Measurements from ENCODE around the gene TBX18.
A peak's percentile ranks its signal among the peaks of the same experiment; 100 is the strongest.

TBX18 gene

GRCh38 chr6:84791233-84791632, 26.8 kb upstream of the TBX18 start:
- no peak for TF ChIP-seq CTCF (IDR thresholded peaks at IDR 0.05; ENCODE audit: poor library complexity, severe bottlenecking)
- ATAC-seq (ENCODE audit: low read depth), result peak; percentile 51; the same call in 2 of the 3 replicates

GRCh38 chr6:84789170-84789569, 24.8 kb upstream of the TBX18 start:
- no peaks in the 10 kb centered on the region for H3K27me3 ChIP-seq (ENCODE audit: insufficient read depth, poor library complexity, severe bottlenecking)
- no peak overlapping the region for H3K27ac ChIP-seq (ENCODE audit: poor library complexity, severe bottlenecking)
- no peak for DNase-seq (ENCODE audit: low spot score)
- no peaks in the 10 kb centered on the region for H3K9me3 ChIP-seq (ENCODE audit: severe bottlenecking)
- no peak for ATAC-seq (ENCODE audit: low read depth)
- no peaks in the 10 kb centered on the region for H3K36me3 ChIP-seq (ENCODE audit: low read depth)
- peaks cover 11% of the 10 kb centered on the region for H3K4me1 ChIP-seq (ENCODE audit: insufficient read depth, poor library complexity, severe bottlenecking)
- no peak for TF ChIP-seq CTCF (IDR thresholded peaks at IDR 0.05; ENCODE audit: poor library complexity, severe bottlenecking)
- H3K4me3 ChIP-seq (ENCODE audit: severe bottlenecking), result no peak overlapping the region

More at GRCh38 chr6:84791233-84791632, 26.8 kb upstream of the TBX18 start:
- peak overlapping the region; percentile 1 for H3K27ac ChIP-seq (ENCODE audit: poor library complexity, severe bottlenecking)
- DNase-seq (ENCODE audit: low spot score), result no peak
- no peak overlapping the region for H3K4me3 ChIP-seq (ENCODE audit: severe bottlenecking)
- no peaks in the 10 kb centered on the region for H3K27me3 ChIP-seq (ENCODE audit: insufficient read depth, poor library complexity, severe bottlenecking)
- H3K9me3 ChIP-seq (ENCODE audit: severe bottlenecking), result no peaks in the 10 kb centered on the region
- peaks cover 11% of the 10 kb centered on the region for H3K4me1 ChIP-seq (ENCODE audit: insufficient read depth, poor library complexity, severe bottlenecking)
- no peaks in the 10 kb centered on the region for H3K36me3 ChIP-seq (ENCODE audit: low read depth)

- ATAC-seq (ENCODE audit: low read depth), result no peak
- Histone ChIP-seq H3K4me1 (ENCODE audit: insufficient read depth, poor library complexity, severe bottlenecking) (peaks cover 11% of the 10 kb centered on the region), H3K4me3 (ENCODE audit: severe bottlenecking) (no peak overlapping the region), H3K9me3 (ENCODE audit: severe bottlenecking) (no peaks in the 10 kb centered on the region), H3K36me3 (ENCODE audit: low read depth) (no peaks in the 10 kb centered on the region), H3K27me3 (ENCODE audit: insufficient read depth, poor library complexity, severe bottlenecking) (no peaks in the 10 kb centered on the region), H3K27ac (ENCODE audit: poor library complexity, severe bottlenecking) (no peak overlapping the region)
- DNase-seq (ENCODE audit: low spot score), result no peak
- no peak for TF ChIP-seq CTCF (IDR thresholded peaks at IDR 0.05; ENCODE audit: poor library complexity, severe bottlenecking)
These were observed 24.3 kb upstream of the TBX18 start for GRCh38 chr6:84788689-84789088.

GRCh38 chr6:84785671-84786070, 21.3 kb upstream of the TBX18 start:
- Histone ChIP-seq H3K36me3 (ENCODE audit: low read depth) (no peaks in the 10 kb centered on the region), H3K27me3 (ENCODE audit: insufficient read depth, poor library complexity, severe bottlenecking) (no peaks in the 10 kb centered on the region), H3K9me3 (ENCODE audit: severe bottlenecking) (no peaks in the 10 kb centered on the region), H3K27ac (ENCODE audit: poor library complexity, severe bottlenecking) (no peak overlapping the region), H3K4me1 (ENCODE audit: insufficient read depth, poor library complexity, severe bottlenecking) (no peaks in the 10 kb centered on the region), H3K4me3 (ENCODE audit: severe bottlenecking) (no peak overlapping the region)
- no peak for TF ChIP-seq CTCF (IDR thresholded peaks at IDR 0.05; ENCODE audit: poor library complexity, severe bottlenecking)
- 0 out of 3 replicates have a peak, but pooled peaks have one; percentile 38 for ATAC-seq (ENCODE audit: low read depth)
- no peak for DNase-seq (ENCODE audit: low spot score)

GRCh38 chr6:84779917-84780316, 15.5 kb upstream of the TBX18 start:
- no peaks in the 10 kb centered on the region for H3K4me1 ChIP-seq (ENCODE audit: insufficient read depth, poor library complexity, severe bottlenecking)
- ATAC-seq (ENCODE audit: low read depth) (no peak), DNase-seq (ENCODE audit: low spot score) (no peak)
- H3K27me3 ChIP-seq (ENCODE audit: insufficient read depth, poor library complexity, severe bottlenecking), result peaks cover 9% of the 10 kb centered on the region
- no peak overlapping the region for H3K27ac ChIP-seq (ENCODE audit: poor library complexity, severe bottlenecking)
- no peaks in the 10 kb centered on the region for H3K9me3 ChIP-seq (ENCODE audit: severe bottlenecking)
- no peak for TF ChIP-seq CTCF (IDR thresholded peaks at IDR 0.05; ENCODE audit: poor library complexity, severe bottlenecking)
- no peak overlapping the region for H3K4me3 ChIP-seq (ENCODE audit: severe bottlenecking)
- no peaks in the 10 kb centered on the region for H3K36me3 ChIP-seq (ENCODE audit: low read depth)

Data from RWPE2 (cell line).